ENCODE results near the gene OR2T2.
"Not testable (repeated sequence)": the region's sequence is repeated elsewhere in the genome, so short reads cannot be mapped to it uniquely, and the experiment has no call there.

- not testable (repeated sequence) for TF ChIP-seq CTCF (conservative IDR thresholded peaks at IDR 0.05); ZFX (IDR thresholded peaks at IDR 0.05)
These were observed 36.5 kb downstream of the OR2T2 start for GRCh38 chr1:248481686-248482579.
